ENCODE results near the gene ATP8A1. TPM values are rescaled to one million over a fixed set of nuclear protein-coding genes. Genes with fewer than 3 reads are reported as not detected.
"Not testable (repeated sequence)": the region's sequence is repeated elsewhere in the genome, so short reads cannot be mapped to it uniquely, and the experiment has no call there.

The ATP8A1 gene
- total RNA-seq, 2 experiments from 2014 or later = 23.8 to 24.7 TPM

DNA sequence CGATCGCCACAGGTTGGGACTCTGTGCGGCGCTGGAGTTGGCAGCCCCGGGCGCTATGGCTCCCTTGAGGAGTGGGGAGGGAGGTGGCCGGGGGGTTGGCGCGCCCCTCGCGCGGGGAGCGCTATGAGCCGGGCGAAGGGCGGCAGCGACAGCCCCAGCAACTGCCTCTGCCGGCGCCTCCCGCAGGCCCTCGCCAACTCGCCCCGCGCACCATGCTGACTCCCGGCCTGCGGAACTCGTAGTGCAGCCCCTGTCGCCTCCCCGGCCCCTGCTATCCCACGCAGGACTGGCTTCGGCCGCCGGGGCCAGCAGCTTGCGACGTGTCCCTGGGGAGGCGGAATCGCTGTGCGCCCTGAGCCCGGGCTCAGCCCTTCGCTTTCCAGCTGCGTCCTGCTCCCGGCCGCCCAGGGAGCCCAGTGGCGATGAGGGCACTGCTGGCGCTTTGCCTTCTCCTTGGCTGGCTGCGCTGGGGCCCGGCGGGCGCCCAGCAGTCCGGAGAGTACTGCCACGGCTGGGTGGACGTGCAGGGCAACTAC is 259.2 kb downstream of the ATP8A1 start:
- H3K27me3 Mint-ChIP-seq = peaks cover 82% of the 10 kb centered on the region
- DNase-seq = peak; percentile 19
- peak overlapping the region; percentile 71 for H3K4me3 Mint-ChIP-seq
- no peak overlapping the region for H3K27ac Mint-ChIP-seq
- H3K36me3 Mint-ChIP-seq = no peaks in the 10 kb centered on the region
- peaks cover 25% of the 10 kb centered on the region for H3K4me1 Mint-ChIP-seq
- no peaks in the 10 kb centered on the region for H3K9me3 Mint-ChIP-seq

DNA sequence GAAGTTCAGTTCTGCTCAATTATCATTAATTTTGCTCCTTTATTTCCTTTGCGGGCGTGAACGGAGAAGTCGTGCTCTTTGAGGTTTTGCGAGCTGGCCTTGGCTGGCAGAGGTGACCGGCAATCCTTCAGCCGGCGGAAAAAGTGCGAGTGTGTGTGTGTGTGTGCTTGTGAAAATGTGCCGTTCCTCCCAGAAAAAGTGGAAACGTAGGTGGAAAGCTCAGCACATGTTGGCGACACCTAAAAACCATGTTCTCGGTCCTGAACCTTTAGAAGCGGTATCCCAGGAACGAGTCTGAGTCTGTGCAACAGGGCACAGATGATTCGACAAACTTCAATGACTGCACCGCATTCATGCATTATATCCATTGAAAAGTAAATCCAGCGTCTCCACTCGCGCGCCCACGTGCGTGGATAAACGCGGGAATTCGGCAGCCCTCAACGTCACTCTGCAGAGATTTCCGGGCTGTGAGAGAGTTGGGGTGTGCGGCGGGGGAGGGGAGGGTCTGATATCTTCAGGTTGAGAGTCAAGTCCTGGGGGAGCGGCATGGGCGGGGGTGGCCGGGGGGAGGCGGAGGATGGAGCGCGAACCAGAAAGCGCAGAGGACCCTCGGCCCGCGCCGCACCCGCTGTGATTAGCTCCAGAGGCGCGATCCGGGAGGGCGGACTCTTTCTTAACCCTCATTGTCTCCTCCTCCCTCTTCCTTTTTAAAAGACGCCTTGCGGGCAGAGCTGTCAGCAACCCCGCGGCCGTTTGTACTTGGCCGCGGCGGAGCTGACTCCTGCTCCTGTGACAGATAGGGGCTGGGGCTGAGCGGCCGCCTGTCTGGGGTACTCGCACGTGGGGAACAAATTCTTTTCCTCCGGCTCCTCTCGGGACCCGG is 259.9 kb downstream of the ATP8A1 start, which contains the start of gene SHISA3:
Gene SHISA3, plus strand, starts transcription at position 737 of the 883 bp plus-strand sequence. CDS start 569 bp downstream, outside the sequence.
- Mint-ChIP-seq H3K4me1 (peaks cover 25% of the 10 kb centered on the region), H3K36me3 (no peaks in the 10 kb centered on the region), H3K4me3 (peak within 1 kb of the TSS; percentile 71), H3K27ac (no peak within 1 kb of the TSS), H3K27me3 (peaks cover 80% of the 10 kb centered on the region), H3K9me3 (no peaks in the 10 kb centered on the region)
- peak; percentile 39 for DNase-seq

DNA sequence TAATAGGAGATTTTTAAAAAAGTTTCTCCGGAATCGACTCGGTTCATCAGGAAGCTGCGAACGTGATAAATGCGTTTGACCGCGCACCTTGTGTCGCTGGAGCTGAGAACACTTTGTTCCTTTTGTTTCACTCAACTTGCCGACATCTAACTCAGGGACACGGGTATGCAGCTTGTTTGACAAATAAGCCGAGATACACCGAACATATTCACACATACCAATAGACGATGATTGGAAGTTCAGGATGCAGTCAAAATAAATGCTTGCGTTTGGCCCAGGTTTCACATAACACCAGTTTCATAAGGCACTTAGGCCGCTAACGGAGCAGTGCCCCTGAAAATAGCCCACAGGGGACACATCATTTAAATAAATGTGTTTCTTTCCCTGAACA is 260.5 kb downstream of the ATP8A1 start:
- peaks cover 78% of the 10 kb centered on the region for H3K27me3 Mint-ChIP-seq
- no peaks in the 10 kb centered on the region for H3K9me3 Mint-ChIP-seq
- H3K4me3 Mint-ChIP-seq = peak overlapping the region; percentile 71
- no peaks in the 10 kb centered on the region for H3K36me3 Mint-ChIP-seq
- no peak overlapping the region for H3K27ac Mint-ChIP-seq
- peaks cover 25% of the 10 kb centered on the region for H3K4me1 Mint-ChIP-seq
- DNase-seq = no peak

DNA sequence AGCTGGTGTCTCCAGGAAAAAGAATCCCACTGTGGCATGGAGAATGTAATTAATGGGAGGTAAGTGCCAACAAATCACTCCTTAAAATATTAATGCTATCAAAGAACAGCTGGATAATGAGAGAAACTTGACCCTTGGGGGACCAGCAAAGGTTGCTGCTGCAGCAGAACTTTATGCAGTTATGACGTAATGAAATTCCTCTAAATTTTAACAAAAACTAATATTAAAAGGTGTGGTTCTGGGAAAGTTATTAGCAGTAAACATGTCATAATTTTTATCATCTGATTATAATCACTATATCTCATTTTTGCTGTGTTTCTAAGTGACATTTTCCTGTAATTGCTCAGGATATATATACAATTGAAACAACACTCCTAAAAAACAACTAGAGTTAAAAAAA is 261.3 kb downstream of the ATP8A1 start:
- no peak overlapping the region for H3K4me3 Mint-ChIP-seq
- no peaks in the 10 kb centered on the region for H3K36me3 Mint-ChIP-seq
- H3K4me1 Mint-ChIP-seq = peaks cover 25% of the 10 kb centered on the region
- H3K27me3 Mint-ChIP-seq = peaks cover 71% of the 10 kb centered on the region
- H3K27ac Mint-ChIP-seq = no peak overlapping the region
- DNase-seq = no peak
- no peaks in the 10 kb centered on the region for H3K9me3 Mint-ChIP-seq

DNA sequence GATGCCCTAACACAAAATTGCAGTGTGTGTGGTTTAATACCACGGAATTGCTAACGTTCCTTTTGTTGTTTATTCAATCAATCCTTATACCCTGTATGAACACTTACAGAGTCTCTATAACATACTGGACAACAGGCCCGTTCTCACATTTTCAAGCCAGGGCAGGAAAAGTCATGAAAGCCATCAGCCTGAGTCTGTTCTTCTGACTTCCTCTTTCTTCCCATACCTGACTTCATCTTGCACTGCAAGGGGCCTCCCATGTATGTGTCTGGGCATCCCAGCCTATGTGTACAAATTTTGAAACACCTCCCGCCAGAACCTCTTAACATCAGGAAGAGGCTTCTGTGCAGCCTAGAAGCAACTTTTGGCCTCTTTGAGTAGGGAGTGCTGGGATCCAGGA is 264.5 kb downstream of the ATP8A1 start:
- no peak overlapping the region for H3K27ac Mint-ChIP-seq
- H3K9me3 Mint-ChIP-seq = no peaks in the 10 kb centered on the region
- peaks cover 11% of the 10 kb centered on the region for H3K4me1 Mint-ChIP-seq
- H3K36me3 Mint-ChIP-seq = no peaks in the 10 kb centered on the region
- DNase-seq = no peak
- peaks cover 44% of the 10 kb centered on the region for H3K27me3 Mint-ChIP-seq
- no peak overlapping the region for H3K4me3 Mint-ChIP-seq

DNA sequence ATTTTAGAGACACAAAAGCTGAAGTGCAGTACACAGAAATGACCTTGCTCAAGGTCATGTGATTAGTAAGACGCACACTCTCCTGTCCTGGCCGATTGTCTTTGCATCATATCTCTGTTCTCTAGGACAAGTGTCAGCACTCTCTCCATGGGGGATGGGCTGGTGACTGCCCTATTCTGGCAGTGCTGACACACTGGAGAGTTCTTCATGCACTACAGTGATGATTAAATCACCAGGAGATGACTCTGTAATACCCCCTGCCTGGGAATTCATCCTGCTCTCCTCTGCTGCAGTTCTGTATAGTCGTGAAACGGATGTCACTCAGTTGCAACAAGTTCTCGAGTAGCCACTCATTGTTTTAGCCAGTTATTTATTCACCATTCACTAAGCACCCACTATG is 264.9 kb downstream of the ATP8A1 start:
- no peak for DNase-seq
- Mint-ChIP-seq H3K4me1 (peaks cover 7% of the 10 kb centered on the region), H3K27me3 (peaks cover 39% of the 10 kb centered on the region), H3K36me3 (no peaks in the 10 kb centered on the region), H3K4me3 (no peak overlapping the region), H3K9me3 (no peaks in the 10 kb centered on the region), H3K27ac (no peak overlapping the region)

DNA sequence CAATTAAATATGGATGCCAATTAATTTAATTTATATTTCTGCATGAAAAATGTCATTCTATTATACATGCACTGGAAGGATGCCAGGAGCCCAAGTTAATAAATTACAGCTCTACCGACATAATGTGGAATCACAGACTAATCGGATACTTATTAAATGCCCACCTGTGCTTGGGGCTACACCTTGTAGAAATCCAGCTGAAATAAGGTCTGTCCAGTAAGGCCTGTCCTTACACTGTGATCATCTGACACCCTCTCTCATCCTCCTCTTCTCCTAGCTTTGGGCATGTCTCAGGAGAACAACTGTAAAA is 265.6 kb downstream of the ATP8A1 start:
- Mint-ChIP-seq H3K4me3 (no peak overlapping the region), H3K9me3 (no peaks in the 10 kb centered on the region), H3K27me3 (peaks cover 32% of the 10 kb centered on the region), H3K4me1 (peaks cover under 1% of the 10 kb centered on the region), H3K36me3 (no peaks in the 10 kb centered on the region), H3K27ac (no peak overlapping the region)
- no peak for DNase-seq

DNA sequence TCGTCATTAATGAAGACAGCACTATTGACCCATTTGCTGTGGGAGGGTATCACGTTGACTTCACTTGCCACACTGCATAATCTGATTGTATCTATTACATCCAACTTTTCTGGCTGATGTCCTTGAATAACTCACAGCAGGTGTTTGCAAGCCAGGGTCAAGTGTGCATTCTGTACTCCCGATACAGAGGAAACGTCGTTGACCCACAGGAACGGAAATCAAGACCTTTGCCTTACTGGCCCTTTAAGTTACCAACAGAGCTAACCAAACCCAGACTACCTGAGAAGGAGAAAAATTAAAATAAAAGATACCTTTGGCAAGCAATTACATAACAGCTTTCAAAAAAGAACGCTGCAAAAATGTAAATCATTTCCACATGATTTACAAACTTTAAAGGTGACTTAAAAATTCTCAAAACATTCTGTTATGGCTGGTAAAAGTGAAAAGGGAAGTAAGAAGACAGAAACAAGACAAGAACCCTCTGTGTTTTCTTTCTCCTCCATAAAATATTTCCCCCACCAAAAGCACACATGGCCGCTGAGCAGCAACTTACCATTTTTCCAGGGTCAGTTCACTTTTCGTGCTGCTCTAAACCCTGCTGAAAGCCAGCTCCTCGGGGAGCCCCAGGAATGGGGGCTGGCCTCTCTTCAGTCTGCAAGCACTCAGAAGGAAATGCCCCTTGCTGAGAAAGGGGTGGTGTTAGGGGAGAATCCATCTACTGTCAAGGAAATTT is 266.1 kb downstream of the ATP8A1 start:
- Mint-ChIP-seq H3K4me1 (no peaks in the 10 kb centered on the region), H3K9me3 (no peaks in the 10 kb centered on the region), H3K27ac (no peak overlapping the region), H3K4me3 (no peak overlapping the region), H3K27me3 (peaks cover 27% of the 10 kb centered on the region), H3K36me3 (no peaks in the 10 kb centered on the region)
- no peak for DNase-seq

DNA sequence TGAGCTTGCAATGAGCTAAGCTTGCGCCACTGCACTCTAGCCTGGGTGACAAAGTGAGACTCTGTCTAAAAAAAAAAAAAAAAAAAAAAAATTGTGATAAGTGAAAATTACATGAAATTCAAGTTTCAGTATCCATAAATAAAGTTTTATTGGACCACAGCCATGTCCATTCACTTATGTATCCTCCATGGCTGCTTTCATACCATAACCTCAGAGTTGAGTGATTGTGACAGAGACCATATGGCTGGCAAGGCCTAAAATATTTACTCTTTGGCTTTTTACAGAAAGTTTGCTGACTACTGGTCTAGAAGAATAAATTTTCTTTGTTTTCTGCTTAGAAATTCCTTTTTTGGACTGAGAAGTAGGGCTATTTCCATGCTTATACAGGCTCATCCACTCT is 271.4 kb downstream of the ATP8A1 start:
- no peak overlapping the region for H3K27ac Mint-ChIP-seq
- no peak overlapping the region for H3K4me3 Mint-ChIP-seq
- H3K4me1 Mint-ChIP-seq = no peaks in the 10 kb centered on the region
- no peaks in the 10 kb centered on the region for H3K36me3 Mint-ChIP-seq
- no peaks in the 10 kb centered on the region for H3K9me3 Mint-ChIP-seq
- peaks cover 19% of the 10 kb centered on the region for H3K27me3 Mint-ChIP-seq
- no peak for DNase-seq

DNA sequence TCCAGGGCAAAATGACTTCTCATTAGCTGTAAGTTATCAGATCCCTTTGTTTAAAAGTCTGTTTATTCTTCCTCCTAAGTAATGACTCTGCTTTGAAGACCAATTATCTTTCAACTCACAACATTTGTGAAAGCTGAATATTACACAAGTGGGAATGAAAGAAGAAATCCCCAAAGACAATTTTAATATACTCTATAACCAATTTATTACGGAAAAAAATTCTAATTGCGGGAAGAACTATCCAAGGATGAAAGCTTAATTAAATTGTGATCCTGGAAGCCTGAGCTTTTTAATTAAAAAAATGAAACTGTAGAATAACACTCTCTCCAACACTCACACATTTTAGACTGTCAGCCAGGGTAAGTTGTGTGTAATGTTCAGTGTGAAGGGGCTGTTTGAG is 275.2 kb downstream of the ATP8A1 start:
- Mint-ChIP-seq H3K9me3 (no peaks in the 10 kb centered on the region), H3K36me3 (no peaks in the 10 kb centered on the region), H3K27ac (no peak overlapping the region), H3K4me1 (no peaks in the 10 kb centered on the region), H3K27me3 (peaks cover 30% of the 10 kb centered on the region), H3K4me3 (no peak overlapping the region)
- DNase-seq = no peak

DNA sequence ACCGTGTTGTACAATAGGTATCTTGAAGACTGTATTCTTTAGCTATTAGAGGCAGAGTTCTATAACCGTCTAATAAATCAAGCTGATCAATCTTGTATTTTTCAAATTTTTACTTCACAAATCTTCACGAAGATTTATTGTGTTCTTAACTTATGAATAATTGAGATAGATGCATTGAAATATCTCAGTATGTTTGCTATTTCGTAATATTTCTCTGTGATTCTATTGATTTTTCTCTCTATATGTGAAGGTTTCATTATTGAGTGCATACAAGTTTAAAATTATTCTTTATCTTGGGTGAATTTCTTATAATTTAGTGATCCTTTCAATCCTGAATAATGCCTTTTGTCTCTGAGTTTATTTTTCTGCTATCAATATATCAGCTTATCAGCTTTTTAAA is 279.4 kb downstream of the ATP8A1 start:
- Mint-ChIP-seq H3K27ac (no peak overlapping the region), H3K4me3 (no peak overlapping the region), H3K9me3 (no peaks in the 10 kb centered on the region), H3K27me3 (peaks cover 31% of the 10 kb centered on the region), H3K4me1 (no peaks in the 10 kb centered on the region), H3K36me3 (no peaks in the 10 kb centered on the region)
- no peak for DNase-seq

DNA sequence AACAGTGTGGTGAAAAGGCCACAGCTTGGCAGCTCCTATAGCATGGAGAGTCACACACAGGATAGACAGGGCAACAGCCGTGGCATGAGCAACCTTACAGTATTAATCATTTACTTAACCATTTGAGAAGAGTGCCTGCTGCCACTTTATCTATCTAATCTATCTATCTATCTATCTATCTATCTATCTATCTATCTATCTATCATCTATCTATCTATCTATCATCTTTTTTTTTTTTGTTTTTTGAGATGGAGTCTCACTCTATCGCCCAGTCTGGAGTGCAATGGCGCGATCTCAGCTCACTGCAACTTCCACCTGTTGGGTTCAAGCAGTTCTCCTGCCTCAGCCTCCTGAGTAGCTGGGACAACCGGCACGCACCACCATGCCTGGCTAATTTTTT is 284.6 kb downstream of the ATP8A1 start:
- H3K4me1 Mint-ChIP-seq, DNase-seq, H3K36me3 Mint-ChIP-seq, H3K9me3 Mint-ChIP-seq, H3K27ac Mint-ChIP-seq, H3K4me3 Mint-ChIP-seq: not testable (repeated sequence)
- H3K27me3 Mint-ChIP-seq = peaks cover 11% of the 10 kb centered on the region

DNA sequence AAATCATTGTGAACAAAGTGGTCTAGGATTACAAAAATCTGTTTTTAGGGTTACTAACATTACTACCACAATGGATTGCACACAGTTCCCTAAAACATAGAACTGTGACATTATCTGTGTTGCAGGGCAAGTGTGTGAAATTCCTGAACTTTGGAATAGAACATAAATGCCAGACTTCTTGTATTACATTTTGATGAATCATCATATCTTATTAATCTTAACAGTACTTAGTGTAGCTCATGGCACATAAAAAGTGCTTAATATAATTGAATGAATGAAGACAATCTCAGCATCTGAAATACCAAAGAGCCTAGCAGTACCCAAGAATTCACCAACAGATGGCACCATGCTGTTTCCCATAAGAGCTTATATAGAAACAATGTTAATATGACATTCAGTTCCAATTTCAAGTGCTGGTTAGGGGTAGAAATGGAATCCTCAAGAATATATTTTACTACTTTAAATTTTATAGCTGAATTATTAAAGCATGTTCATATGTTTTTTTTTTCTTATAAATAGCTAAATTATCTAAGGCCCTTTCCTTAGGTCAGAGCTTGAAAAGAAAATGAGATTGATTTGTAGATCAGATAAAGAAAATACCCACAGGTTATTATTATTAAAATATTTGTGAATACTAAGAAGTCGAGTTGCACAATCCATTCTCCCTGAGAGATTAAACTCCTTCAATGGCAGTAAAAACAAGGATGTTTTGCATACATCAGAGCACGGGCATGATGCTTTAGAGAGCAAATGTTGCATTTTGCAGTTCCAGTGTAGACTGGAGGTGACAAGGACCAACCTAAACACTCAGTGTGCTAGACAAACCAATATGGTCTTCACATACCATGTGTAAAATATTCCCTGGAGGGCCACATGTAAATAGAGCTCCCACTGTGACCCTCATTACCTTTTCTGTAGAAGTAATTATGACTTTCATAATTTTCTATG is 285.3 kb downstream of the ATP8A1 start:
- Mint-ChIP-seq H3K4me3 (no peak overlapping the region), H3K4me1 (no peaks in the 10 kb centered on the region), H3K9me3 (no peaks in the 10 kb centered on the region), H3K36me3 (no peaks in the 10 kb centered on the region), H3K27me3 (peaks cover 13% of the 10 kb centered on the region), H3K27ac (no peak overlapping the region)
- DNase-seq = no peak

DNA sequence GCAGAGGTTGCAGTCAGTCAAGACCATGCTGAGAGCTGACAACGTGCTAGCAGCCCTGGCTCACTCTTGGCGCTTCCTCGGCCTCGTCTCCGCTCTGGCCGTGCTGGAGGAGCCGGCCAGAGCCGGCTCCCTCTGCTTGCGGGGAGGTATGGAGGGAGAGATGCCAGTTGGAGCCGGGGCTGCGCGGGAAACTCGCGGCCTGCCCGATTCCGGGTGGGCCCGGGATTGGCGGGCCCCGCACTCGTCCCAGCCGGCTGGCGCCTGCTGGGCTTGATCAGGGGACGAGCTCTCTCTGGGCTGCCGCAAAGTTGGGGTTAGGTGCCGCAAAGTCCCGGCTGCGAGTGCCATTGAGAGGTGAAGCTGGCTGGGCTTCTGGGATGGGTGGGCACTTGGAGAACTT is 287.4 kb downstream of the ATP8A1 start:
- H3K4me3 Mint-ChIP-seq = no peak overlapping the region
- peaks cover 7% of the 10 kb centered on the region for H3K27me3 Mint-ChIP-seq
- H3K27ac Mint-ChIP-seq = no peak overlapping the region
- no peaks in the 10 kb centered on the region for H3K9me3 Mint-ChIP-seq
- DNase-seq = no peak
- H3K4me1 Mint-ChIP-seq = no peaks in the 10 kb centered on the region
- no peaks in the 10 kb centered on the region for H3K36me3 Mint-ChIP-seq

DNA sequence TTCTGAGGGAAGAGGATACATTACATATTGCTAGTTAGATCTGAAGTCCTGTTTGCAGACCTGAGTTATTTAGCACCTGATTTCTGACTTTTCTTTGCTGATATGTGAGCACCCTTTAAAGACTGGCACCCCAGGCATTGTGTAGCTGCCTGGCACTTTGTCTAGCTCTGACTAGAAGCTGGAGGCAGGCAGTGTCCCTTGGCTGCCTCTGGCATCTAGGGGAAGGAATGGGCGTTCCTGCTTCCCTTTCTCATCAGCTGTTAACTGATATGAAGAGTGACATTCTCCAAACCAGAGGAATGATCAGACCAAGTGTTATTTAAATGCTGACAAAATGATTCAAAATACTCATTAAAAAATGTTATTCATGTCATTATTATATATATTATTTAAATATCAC is 289.9 kb downstream of the ATP8A1 start:
- Mint-ChIP-seq H3K27ac (no peak overlapping the region), H3K9me3 (no peaks in the 10 kb centered on the region), H3K36me3 (no peaks in the 10 kb centered on the region), H3K4me3 (no peak overlapping the region), H3K27me3 (peaks cover 7% of the 10 kb centered on the region), H3K4me1 (no peaks in the 10 kb centered on the region)
- DNase-seq = no peak
